Spleen (tissue), 7 donors: ENCODE results near the gene CTDP1.

Experiments
- POLR2A ChIP-seq, 3 donors: fragments of 450-650 bp; IDR thresholded peaks; one replicate each; pipeline ENCODE4 v1.5.1; 2017; ENCODE audit warnings: antibody characterized with exemption in 3 of 3, mild to moderate bottlenecking in 1 of 3
- TF ChIP-seq, protein P1 (sequence below), 11 experiments: fragments of 200-600 bp in 7 of 11; fragments of 450-650 bp in 4 of 11; sonication (generic) in 4 of 11; IDR thresholded peaks in 8 of 11; conservative IDR thresholded peaks in 3 of 11; 1 replicate in 7 of 11; 2 replicates in 4 of 11; pipeline versions ENCODE4 v1.4.0 to v1.8.0; 2016 to 2021; ENCODE audit warnings: antibody characterized with exemption in 11 of 11, inconsistent platforms in 4 of 11, mild to moderate bottlenecking in 1 of 11
- donor health status: DM: no; HTN: no; CAD: no; lungs with moderate emphysema.
- donor health status: DM: no; HTN: no; CAD: no.
- donor health status: DM: no; HTN: no; CAD: no.

DNA sequence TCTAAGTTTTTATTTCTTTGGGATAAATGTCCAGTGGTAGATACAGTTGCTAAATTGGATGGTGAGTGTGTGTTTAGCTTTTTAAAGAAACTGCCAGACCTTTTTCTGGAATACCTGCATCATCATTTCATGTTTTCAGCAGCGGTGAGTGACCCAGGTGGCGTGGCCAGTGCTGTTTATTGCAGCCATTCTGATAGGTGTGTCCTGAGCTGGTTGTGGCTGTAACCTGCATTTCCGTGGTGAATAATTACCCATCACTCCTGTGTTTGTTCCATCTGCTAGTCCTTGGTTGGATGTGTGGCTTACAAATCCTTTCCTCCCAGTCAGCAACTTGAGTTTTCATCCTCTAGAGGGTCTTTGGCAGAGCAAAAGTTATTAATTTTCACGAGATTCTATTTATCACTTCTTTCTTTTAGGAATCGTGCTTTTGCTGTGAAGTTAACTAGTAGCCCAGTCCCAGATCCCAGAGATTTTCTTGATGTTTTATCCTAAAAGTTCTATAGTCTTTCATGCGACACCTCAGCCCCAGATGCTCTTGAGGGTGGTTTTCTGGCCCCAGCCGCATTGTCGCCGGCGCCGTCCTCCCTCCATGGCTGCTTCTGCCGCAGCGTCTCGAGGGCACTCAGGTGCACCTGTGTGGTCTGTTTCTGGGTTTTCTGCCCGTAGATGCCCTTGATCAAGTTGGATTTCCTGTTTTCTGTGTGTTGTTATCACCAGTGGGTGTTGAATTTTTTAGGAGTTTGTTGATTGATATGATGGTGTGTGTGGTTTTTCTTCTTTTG is 44.9 kb downstream of the CTDP1 start:
- TF ChIP-seq, protein P1, sequence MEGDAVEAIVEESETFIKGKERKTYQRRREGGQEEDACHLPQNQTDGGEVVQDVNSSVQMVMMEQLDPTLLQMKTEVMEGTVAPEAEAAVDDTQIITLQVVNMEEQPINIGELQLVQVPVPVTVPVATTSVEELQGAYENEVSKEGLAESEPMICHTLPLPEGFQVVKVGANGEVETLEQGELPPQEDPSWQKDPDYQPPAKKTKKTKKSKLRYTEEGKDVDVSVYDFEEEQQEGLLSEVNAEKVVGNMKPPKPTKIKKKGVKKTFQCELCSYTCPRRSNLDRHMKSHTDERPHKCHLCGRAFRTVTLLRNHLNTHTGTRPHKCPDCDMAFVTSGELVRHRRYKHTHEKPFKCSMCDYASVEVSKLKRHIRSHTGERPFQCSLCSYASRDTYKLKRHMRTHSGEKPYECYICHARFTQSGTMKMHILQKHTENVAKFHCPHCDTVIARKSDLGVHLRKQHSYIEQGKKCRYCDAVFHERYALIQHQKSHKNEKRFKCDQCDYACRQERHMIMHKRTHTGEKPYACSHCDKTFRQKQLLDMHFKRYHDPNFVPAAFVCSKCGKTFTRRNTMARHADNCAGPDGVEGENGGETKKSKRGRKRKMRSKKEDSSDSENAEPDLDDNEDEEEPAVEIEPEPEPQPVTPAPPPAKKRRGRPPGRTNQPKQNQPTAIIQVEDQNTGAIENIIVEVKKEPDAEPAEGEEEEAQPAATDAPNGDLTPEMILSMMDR (IDR thresholded peaks at IDR 0.05 in 8 of 11, conservative IDR thresholded peaks at IDR 0.05 in 3 of 11) = no peak
- no peak for TF ChIP-seq POLR2A (IDR thresholded peaks at IDR 0.05)
